ENCODE data around the gene AFF3.

AFF3 gene

DNA sequence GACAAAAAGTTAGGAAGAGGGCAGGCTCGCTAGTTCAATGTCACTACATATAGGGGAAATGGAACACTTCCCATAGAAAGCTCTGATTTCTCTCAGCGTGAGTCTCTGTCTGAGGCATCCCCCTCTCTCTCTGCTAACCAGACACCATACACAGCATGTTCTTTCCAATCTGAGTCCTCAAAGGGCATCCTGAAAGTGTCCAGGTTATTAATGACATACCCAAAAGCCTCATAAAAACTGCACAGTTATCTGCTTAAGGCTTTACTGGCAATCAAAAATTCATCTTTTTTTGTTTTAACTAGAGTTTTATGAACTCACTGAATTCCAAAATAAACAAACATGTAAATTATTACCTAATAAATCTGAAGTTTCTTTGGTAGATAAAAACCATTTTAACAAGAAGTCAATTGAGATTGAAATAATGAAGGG lies 137.4 kb downstream of the AFF3 start:
- TF ChIP-seq, protein P1, sequence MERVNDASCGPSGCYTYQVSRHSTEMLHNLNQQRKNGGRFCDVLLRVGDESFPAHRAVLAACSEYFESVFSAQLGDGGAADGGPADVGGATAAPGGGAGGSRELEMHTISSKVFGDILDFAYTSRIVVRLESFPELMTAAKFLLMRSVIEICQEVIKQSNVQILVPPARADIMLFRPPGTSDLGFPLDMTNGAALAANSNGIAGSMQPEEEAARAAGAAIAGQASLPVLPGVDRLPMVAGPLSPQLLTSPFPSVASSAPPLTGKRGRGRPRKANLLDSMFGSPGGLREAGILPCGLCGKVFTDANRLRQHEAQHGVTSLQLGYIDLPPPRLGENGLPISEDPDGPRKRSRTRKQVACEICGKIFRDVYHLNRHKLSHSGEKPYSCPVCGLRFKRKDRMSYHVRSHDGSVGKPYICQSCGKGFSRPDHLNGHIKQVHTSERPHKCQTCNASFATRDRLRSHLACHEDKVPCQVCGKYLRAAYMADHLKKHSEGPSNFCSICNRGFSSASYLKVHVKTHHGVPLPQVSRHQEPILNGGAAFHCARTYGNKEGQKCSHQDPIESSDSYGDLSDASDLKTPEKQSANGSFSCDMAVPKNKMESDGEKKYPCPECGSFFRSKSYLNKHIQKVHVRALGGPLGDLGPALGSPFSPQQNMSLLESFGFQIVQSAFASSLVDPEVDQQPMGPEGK (CRISPR knock-in tag; IDR thresholded peaks at IDR 0.05; ENCODE audit: borderline replicate concordance) = no peak
- TF ChIP-seq ESRRG (CRISPR knock-in tag; IDR thresholded peaks at IDR 0.05) = no peak
- no peak for TF ChIP-seq TCF4 (CRISPR knock-in tag; IDR thresholded peaks at IDR 0.05; ENCODE audit: borderline replicate concordance)
- TF ChIP-seq, protein P2, sequence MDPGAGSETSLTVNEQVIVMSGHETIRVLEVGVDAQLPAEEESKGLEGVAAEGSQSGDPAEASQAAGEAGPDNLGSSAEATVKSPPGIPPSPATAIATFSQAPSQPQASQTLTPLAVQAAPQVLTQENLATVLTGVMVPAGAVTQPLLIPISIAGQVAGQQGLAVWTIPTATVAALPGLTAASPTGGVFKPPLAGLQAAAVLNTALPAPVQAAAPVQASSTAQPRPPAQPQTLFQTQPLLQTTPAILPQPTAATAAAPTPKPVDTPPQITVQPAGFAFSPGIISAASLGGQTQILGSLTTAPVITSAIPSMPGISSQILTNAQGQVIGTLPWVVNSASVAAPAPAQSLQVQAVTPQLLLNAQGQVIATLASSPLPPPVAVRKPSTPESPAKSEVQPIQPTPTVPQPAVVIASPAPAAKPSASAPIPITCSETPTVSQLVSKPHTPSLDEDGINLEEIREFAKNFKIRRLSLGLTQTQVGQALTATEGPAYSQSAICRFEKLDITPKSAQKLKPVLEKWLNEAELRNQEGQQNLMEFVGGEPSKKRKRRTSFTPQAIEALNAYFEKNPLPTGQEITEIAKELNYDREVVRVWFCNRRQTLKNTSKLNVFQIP (CRISPR knock-in tag; IDR thresholded peaks at IDR 0.05; ENCODE audit: borderline replicate concordance, low read depth) = no peak
- no peak for TF ChIP-seq PPARA (CRISPR knock-in tag; IDR thresholded peaks at IDR 0.05; ENCODE audit: borderline replicate concordance)
- TF ChIP-seq RARB (CRISPR knock-in tag; IDR thresholded peaks at IDR 0.05) = no peak
- TF ChIP-seq, protein P3, sequence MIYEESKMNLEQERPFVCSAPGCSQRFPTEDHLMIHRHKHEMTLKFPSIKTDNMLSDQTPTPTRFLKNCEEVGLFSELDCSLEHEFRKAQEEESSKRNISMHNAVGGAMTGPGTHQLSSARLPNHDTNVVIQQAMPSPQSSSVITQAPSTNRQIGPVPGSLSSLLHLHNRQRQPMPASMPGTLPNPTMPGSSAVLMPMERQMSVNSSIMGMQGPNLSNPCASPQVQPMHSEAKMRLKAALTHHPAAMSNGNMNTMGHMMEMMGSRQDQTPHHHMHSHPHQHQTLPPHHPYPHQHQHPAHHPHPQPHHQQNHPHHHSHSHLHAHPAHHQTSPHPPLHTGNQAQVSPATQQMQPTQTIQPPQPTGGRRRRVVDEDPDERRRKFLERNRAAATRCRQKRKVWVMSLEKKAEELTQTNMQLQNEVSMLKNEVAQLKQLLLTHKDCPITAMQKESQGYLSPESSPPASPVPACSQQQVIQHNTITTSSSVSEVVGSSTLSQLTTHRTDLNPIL (CRISPR knock-in tag; IDR thresholded peaks at IDR 0.05; ENCODE audit: low read depth) = no peak
- no peak for ATAC-seq

DNA sequence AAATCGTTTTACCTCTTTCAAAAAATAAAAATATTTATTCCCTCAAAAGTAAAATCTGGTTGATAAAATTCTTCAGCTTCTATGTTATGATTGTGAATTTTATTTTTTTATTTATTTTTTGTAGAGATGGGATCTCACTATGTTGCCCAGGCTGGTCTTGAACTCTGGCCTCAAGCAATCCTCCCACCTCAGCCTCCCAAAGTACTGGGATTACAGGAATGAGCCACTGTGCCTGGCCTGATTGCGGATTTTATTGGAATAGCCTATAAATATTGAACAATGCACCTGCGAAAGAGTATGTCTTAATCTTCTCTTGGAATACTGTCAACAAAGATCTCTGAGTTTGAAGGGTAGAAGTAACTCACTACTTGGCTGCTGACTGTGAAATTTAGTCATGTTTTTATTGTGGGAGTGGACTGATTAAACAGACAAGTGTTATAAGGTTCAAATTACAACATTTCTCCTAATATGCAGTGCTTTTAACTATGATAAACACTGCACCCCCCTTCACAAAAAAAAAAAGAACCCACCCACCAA lies 138.0 kb downstream of the AFF3 start:
- no peak for ATAC-seq
- no peak for TF ChIP-seq ZNF8 (CRISPR knock-in tag; IDR thresholded peaks at IDR 0.05)
- no peak for TF ChIP-seq SNAI2 (CRISPR knock-in tag; IDR thresholded peaks at IDR 0.05)
- TF ChIP-seq ZC3H10 (CRISPR knock-in tag; IDR thresholded peaks at IDR 0.05) = no peak
- no peak for TF ChIP-seq ZNF565 (CRISPR knock-in tag; conservative IDR thresholded peaks at IDR 0.05; ENCODE audit: low read depth)
- TF ChIP-seq, protein P4, sequence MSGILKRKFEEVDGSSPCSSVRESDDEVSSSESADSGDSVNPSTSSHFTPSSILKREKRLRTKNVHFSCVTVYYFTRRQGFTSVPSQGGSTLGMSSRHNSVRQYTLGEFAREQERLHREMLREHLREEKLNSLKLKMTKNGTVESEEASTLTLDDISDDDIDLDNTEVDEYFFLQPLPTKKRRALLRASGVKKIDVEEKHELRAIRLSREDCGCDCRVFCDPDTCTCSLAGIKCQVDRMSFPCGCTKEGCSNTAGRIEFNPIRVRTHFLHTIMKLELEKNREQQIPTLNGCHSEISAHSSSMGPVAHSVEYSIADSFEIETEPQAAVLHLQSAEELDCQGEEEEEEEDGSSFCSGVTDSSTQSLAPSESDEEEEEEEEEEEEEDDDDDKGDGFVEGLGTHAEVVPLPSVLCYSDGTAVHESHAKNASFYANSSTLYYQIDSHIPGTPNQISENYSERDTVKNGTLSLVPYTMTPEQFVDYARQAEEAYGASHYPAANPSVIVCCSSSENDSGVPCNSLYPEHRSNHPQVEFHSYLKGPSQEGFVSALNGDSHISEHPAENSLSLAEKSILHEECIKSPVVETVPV (CRISPR knock-in tag; IDR thresholded peaks at IDR 0.05) = no peak
- no peak for TF ChIP-seq ZNF70 (CRISPR knock-in tag; IDR thresholded peaks at IDR 0.05)
- TF ChIP-seq ZFP30 (CRISPR knock-in tag; IDR thresholded peaks at IDR 0.05) = no peak
- TF ChIP-seq, protein P1 (CRISPR knock-in tag; IDR thresholded peaks at IDR 0.05; ENCODE audit: borderline replicate concordance) = no peak
- no peak for TF ChIP-seq ZFP3 (CRISPR knock-in tag; IDR thresholded peaks at IDR 0.05)
- TF ChIP-seq RARB (CRISPR knock-in tag; IDR thresholded peaks at IDR 0.05) = no peak
- TF ChIP-seq GLIS3 (CRISPR knock-in tag; IDR thresholded peaks at IDR 0.05) = no peak
- no peak for TF ChIP-seq CSDC2 (CRISPR knock-in tag; IDR thresholded peaks at IDR 0.05)

DNA sequence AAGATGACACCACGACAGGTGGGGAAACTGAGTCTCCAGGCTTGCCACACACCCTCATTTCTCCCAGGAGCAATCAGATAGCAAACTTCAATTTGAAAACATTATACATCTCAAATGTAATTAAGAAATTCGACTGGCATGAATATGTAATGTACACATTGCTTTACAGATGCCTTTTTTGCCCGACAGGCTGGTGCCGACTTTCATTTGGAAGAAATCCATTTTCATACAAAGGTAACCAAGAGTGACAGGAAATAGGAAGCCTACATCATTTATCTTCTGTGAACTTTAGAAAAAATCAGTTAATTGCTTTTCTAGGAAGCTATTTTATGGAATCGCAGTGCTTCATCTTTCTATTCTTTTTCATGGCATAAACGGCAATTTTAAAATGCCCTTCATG lies 140.3 kb downstream of the AFF3 start:
- TF ChIP-seq BACH2 (CRISPR knock-in tag; IDR thresholded peaks at IDR 0.05; ENCODE audit: borderline replicate concordance) (no peak), ARNTL (CRISPR knock-in tag; IDR thresholded peaks at IDR 0.05; ENCODE audit: borderline replicate concordance, low read depth) (no peak), RARB (CRISPR knock-in tag; IDR thresholded peaks at IDR 0.05) (no peak), ZFP30 (CRISPR knock-in tag; IDR thresholded peaks at IDR 0.05) (no peak)
- no peak for ATAC-seq

DNA sequence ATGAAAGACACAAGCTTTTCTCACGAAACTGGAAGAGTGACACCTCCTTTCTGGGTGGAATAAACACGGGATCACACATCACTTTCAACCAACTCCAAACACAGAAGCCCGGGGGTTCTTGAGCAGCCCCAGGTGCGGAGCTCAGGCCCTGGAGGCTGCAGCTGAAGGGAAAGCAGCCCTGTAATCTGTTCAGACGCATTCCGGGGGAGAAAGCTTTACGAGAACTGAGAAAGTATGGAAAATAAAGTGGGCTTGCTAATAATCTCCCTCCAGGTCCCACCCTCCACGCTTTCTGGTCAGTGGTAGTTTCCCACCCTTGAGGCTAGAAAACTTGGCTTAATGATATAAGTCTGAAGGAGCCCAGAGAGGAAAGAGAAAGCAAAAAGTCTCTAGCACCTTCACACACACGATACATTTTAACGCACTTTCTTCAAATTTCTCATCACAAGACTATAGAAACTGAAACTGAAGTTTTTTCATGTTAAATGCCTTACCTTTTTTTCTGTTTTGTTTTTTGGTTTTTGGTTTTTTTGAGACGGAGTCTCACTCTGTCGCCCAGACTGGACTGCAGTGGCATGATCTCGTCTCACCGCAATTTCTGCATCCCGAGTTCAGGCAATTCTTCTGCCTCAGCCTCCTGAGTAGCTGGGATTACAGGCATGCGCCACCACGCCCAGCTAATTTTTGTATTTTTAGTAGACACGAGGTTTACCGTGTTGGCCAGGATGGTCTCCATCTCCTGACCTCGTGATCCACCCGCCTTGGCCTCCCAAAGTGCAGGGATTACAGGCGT lies 141.3 kb downstream of the AFF3 start:
- TF ChIP-seq ZNF565 (CRISPR knock-in tag; conservative IDR thresholded peaks at IDR 0.05; ENCODE audit: low read depth) (no peak), OSR1 (CRISPR knock-in tag; IDR thresholded peaks at IDR 0.05) (no peak), RARB (CRISPR knock-in tag; IDR thresholded peaks at IDR 0.05) (no peak), GLIS3 (CRISPR knock-in tag; IDR thresholded peaks at IDR 0.05) (no peak), ESRRG (CRISPR knock-in tag; IDR thresholded peaks at IDR 0.05) (no peak), ISL1 (CRISPR knock-in tag; IDR thresholded peaks at IDR 0.05) (no peak), ZFP3 (CRISPR knock-in tag; IDR thresholded peaks at IDR 0.05) (no peak)
- TF ChIP-seq, protein P2 (CRISPR knock-in tag; IDR thresholded peaks at IDR 0.05; ENCODE audit: borderline replicate concordance, low read depth) = no peak
- ATAC-seq = no peak

Measured in SK-N-SH treated with all-trans-retinoic acid at 6 μM for 48 hours (cell line).